H9 (cell line): ENCODE measurements around the gene MEA1. TPM values are rescaled to one million over a fixed set of nuclear protein-coding genes. Genes with fewer than 3 reads are reported as not detected.

ENCODE experiments used
- DNase-seq: peaks from one replicate; pipeline ENCODE4 v3.0.0-alpha.2; 2017
- H2AFZ ChIP-seq: one replicate; pipeline ENCODE4 v1.6.1; 2013; ENCODE audit warnings: mild to moderate bottlenecking, low read length, control low read depth, moderate library complexity
- H2AK5ac ChIP-seq: 2 replicates; pipeline ENCODE4 v1.6.1; 2013; ENCODE audit warnings: low read length, control low read depth, mixed read lengths; ENCODE audit not compliant: insufficient read length
- H2BK120ac ChIP-seq: one replicate; pipeline ENCODE4 v1.6.1; 2013; ENCODE audit warnings: low read depth, mild to moderate bottlenecking, low read length, control low read depth, inconsistent platforms; ENCODE audit not compliant: poor library complexity, severe bottlenecking
- H2BK12ac ChIP-seq: 2 replicates; pipeline ENCODE4 v1.6.1; 2013; ENCODE audit warnings: low read length, control low read depth, mixed read lengths, low read depth; ENCODE audit not compliant: insufficient read length
- H2BK15ac ChIP-seq: 2 replicates; pipeline ENCODE4 v1.6.1; 2013; ENCODE audit warnings: low read depth, low read length, control low read depth
- H2BK20ac ChIP-seq: one replicate; pipeline ENCODE4 v1.6.1; 2013; ENCODE audit warnings: low read depth, mild to moderate bottlenecking, low read length, control low read depth, inconsistent platforms; ENCODE audit not compliant: poor library complexity, severe bottlenecking
- H2BK5ac ChIP-seq: 2 replicates; pipeline ENCODE4 v1.6.1; 2013; ENCODE audit warnings: low read length, control low read depth, mixed read lengths; ENCODE audit not compliant: insufficient read length
- H3K14ac ChIP-seq: 2 replicates; pipeline ENCODE4 v1.6.1; 2013; ENCODE audit warnings: low read length, control low read depth; ENCODE audit not compliant: insufficient read depth
- H3K18ac ChIP-seq: 2 replicates; pipeline ENCODE4 v1.6.1; 2013; ENCODE audit warnings: low read depth, mild to moderate bottlenecking, mixed read lengths, low read length, control low read depth; ENCODE audit not compliant: insufficient read length
- H3K23ac ChIP-seq: 2 replicates; pipeline ENCODE4 v1.6.1; 2013; ENCODE audit warnings: low read length, control low read depth, mixed read lengths, low read depth; ENCODE audit not compliant: insufficient read length
- H3K23me2 ChIP-seq: 2 replicates; pipeline ENCODE4 v1.6.1; 2013; ENCODE audit warnings: low read depth, mild to moderate bottlenecking, mixed read lengths, low read length, control low read depth; ENCODE audit not compliant: insufficient read length, poor library complexity, severe bottlenecking
- H3K27ac ChIP-seq: 2 replicates; pipeline ENCODE4 v1.5.1; 2013; ENCODE audit warnings: low read length, control low read depth, mixed read lengths, low read depth; ENCODE audit not compliant: insufficient read length
- H3K27me3 ChIP-seq: 2 replicates; pipeline ENCODE4 v1.6.1; 2013; ENCODE audit warnings: low read length, control low read depth, inconsistent platforms; ENCODE audit not compliant: insufficient read depth
- H3K4ac ChIP-seq: 2 replicates; pipeline ENCODE4 v1.6.1; 2013; ENCODE audit warnings: low read depth, mild to moderate bottlenecking, control low read depth, inconsistent platforms, low read length, moderate library complexity
- H3K4me1 ChIP-seq: 2 replicates; pipeline ENCODE4 v1.6.1; 2013; ENCODE audit warnings: low read length, control low read depth, inconsistent platforms; ENCODE audit not compliant: insufficient read depth
- H3K4me2 ChIP-seq: 2 replicates; pipeline ENCODE4 v1.6.1; 2013; ENCODE audit warnings: low read length, control low read depth, mixed read lengths; ENCODE audit not compliant: insufficient read length, insufficient read depth
- H3K56ac ChIP-seq: 2 replicates; pipeline ENCODE4 v1.6.1; 2013; ENCODE audit warnings: low read depth, mild to moderate bottlenecking, mixed read lengths, low read length, control low read depth; ENCODE audit not compliant: insufficient read length
- H3K79me1 ChIP-seq: 2 replicates; pipeline ENCODE4 v1.6.1; 2013; ENCODE audit warnings: low read depth, mild to moderate bottlenecking, moderate library complexity, low read length, control low read depth, inconsistent platforms; ENCODE audit not compliant: insufficient read depth, poor library complexity, severe bottlenecking
- H3K79me2 ChIP-seq: 2 replicates; pipeline ENCODE4 v1.6.1; 2013; ENCODE audit warnings: low read length, control low read depth, inconsistent platforms; ENCODE audit not compliant: insufficient read depth
- H3K9ac ChIP-seq: 2 replicates; pipeline ENCODE4 v1.6.1; 2013; ENCODE audit warnings: low read length, control low read depth, mixed read lengths; ENCODE audit not compliant: insufficient read length; ENCODE audit errors: extremely low read depth
- H3K9me3 ChIP-seq: one replicate; pipeline ENCODE4 v1.6.1; 2013; ENCODE audit warnings: low read depth, low read length, inconsistent platforms; ENCODE audit not compliant: control insufficient read depth
- H3T11ph ChIP-seq: one replicate; pipeline ENCODE4 v1.6.1; 2013; ENCODE audit warnings: mild to moderate bottlenecking, low read length, control low read depth, inconsistent platforms
- H4K20me1 ChIP-seq: one replicate; pipeline ENCODE4 v1.6.1; 2013; ENCODE audit not compliant: control insufficient read depth, insufficient read length, insufficient read depth
- H4K5ac ChIP-seq: 2 replicates; pipeline ENCODE4 v1.6.1; 2013; ENCODE audit warnings: low read depth, mild to moderate bottlenecking, mixed read lengths, low read length, control low read depth; ENCODE audit not compliant: insufficient read length
- H4K8ac ChIP-seq: replicated peaks from 2 replicates; pipeline ENCODE4 v1.6.1; 2013; ENCODE audit warnings: low read length, control low read depth, mixed read lengths, low read depth; ENCODE audit not compliant: insufficient read length
- H4K91ac ChIP-seq: 2 replicates; pipeline ENCODE4 v1.6.1; 2013; ENCODE audit warnings: low read depth, mild to moderate bottlenecking, moderate library complexity, mixed read lengths, low read length, control low read depth; ENCODE audit not compliant: insufficient read length
- H3K27ac Mint-ChIP-seq, 3 experiments: 2 replicates in 2 of 3; 3 replicates in 1 of 3; pipeline ENCODE4 v1.8.0; 2020 to 2021; ENCODE audit warnings: mixed read lengths in 3 of 3, mild to moderate bottlenecking in 1 of 3, moderate library complexity in 1 of 3
- H3K27me3 Mint-ChIP-seq: 2 replicates; pipeline ENCODE4 v1.8.0; 2021; ENCODE audit warnings: low read depth, mild to moderate bottlenecking, moderate library complexity, mixed read lengths
- H3K36me3 Mint-ChIP-seq, 3 experiments: 2 replicates in 2 of 3; 3 replicates in 1 of 3; pipeline ENCODE4 v1.8.0; 2020 to 2021; ENCODE audit warnings: low read depth in 3 of 3, mixed read lengths in 3 of 3; ENCODE audit not compliant: insufficient read depth in 1 of 3
- H3K4me1 Mint-ChIP-seq, 2 experiments: 2 replicates each; pipeline ENCODE4 v1.8.0; 2020; ENCODE audit warnings: mixed read lengths in 2 of 2
- H3K4me3 Mint-ChIP-seq, 2 experiments: 2 replicates in 1 of 2; 3 replicates in 1 of 2; pipeline ENCODE4 v1.8.0; 2020 to 2021; ENCODE audit warnings: mild to moderate bottlenecking in 2 of 2, mixed read lengths in 2 of 2, moderate library complexity in 1 of 2
- H3K9me3 Mint-ChIP-seq, 2 experiments: 2 replicates in 1 of 2; 3 replicates in 1 of 2; pipeline ENCODE4 v1.8.0; 2020; ENCODE audit warnings: mild to moderate bottlenecking in 2 of 2, mixed read lengths in 2 of 2, moderate library complexity in 1 of 2
- WGBS: extraction: QIAGEN DNeasy Blood & Tissue Kit; methylation state at CpG from one replicate; pipeline ENCODE4 v1.1.7; 2013; ENCODE audit warnings: missing lambda C conversion rate, low lambda C conversion rate, mixed read lengths; ENCODE audit not compliant: insufficient read length; ENCODE audit errors: extremely low coverage; 5-methylcytosine and 5-hydroxymethylcytosine counted together
- long read RNA-seq: library from polyadenylated mRNA; unstranded; transcript quantifications from one replicate; pipeline ENCODE4 v2.0.0, GENCODE V29; 2020
- total RNA-seq: library from RNA; stranded (reverse); gene quantifications from 2 replicates; pipeline ENCODE4 v1.2.1, GENCODE V29; 2021
- TF ChIP-seq, protein P1 (sequence below): fragments of 200-600 bp; sonication (generic); conservative IDR thresholded peaks from 3 replicates; pipeline ENCODE4 v1.8.0; 2021; ENCODE audit warnings: antibody characterized with exemption, mild to moderate bottlenecking

The MEA1 gene
- 105 and 113 TPM in 2 replicates for total RNA-seq
- long read RNA-seq, transcript MEA1-204 (4 exons, 1,004 nt) = major isoform, 98 of 122 reads
- long read RNA-seq, transcript MEA1-201 (4 exons, 1,089 nt) = minor isoform, 9 of 122 reads
- long read RNA-seq, transcript MEA1-202 (3 exons, 2,152 nt) = minor isoform, 13 of 122 reads
- long read RNA-seq, partial matches to known transcripts = 1 of 122 reads
- long read RNA-seq, other reads (novel, unspliced or antisense) = 1 of 122 reads

DNA sequence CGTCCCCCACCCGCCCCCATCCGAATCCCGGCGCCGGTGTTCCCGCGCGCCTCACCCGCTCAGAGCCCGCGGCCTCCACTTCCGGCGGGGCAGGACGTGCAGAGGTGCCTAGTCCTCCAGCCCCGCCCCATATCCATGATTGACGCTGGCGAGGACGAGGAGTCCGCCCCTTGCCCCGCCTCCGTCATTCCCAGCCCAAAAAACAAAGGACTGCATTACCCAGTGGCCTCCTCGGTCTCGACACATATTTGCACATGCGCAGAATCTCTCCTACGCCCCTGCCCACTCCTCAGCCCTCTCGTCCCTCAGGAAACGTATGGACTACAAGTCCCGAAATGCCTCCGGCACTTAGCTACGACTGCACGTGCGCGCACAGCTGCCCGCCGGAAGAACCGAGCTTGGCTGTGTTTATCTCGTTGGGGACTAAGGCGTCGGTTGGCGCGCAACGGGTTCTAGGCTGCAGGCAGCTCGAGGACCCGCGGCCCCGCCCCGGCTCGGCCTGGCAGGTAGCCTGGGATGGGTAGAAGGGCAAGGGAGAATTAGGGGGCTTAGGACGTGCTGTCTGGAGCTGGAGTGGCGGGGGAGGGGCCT lies at the start of gene MEA1, which contains the start of gene KLHDC3:
Gene MEA1, minus strand, starts transcription at position 104 of the 591 bp plus-strand sequence. CDS start 133 bp downstream, outside the sequence.
Gene KLHDC3, plus strand, starts transcription at position 407 of the 591 bp plus-strand sequence. CDS start 2,944 bp downstream, outside the sequence.
- peak within 1 kb of the TSS; percentile 9 for H3K27ac ChIP-seq
- H3K23me2 ChIP-seq = peaks cover 6% of the 10 kb centered on the region
- H3K9ac ChIP-seq = peak within 1 kb of the TSS; percentile 81
- no peak within 1 kb of the TSS for H3K4ac ChIP-seq
- H3K27me3 ChIP-seq = no peaks in the 10 kb centered on the region
- Mint-ChIP-seq H3K4me1 (peaks cover 22 to 33% of the 10 kb centered on the region in 2 experiments), H3K36me3 (peaks cover 33 to 69% (median 68%) of the 10 kb centered on the region in 3 experiments), H3K9me3 (no peaks in the 10 kb centered on the region; a peak in 1 of 5 replicates), H3K27me3 (no peaks in the 10 kb centered on the region), H3K4me3 (peak within 1 kb of the TSS; percentile 92 to 97), H3K27ac (peak within 1 kb of the TSS; percentile 88 to 93 (median 88); a peak in 6 of 7 replicates)
- H4K5ac ChIP-seq = no peak within 1 kb of the TSS
- H4K91ac ChIP-seq = no peak within 1 kb of the TSS
- no peak within 1 kb of the TSS for H2BK5ac ChIP-seq
- H2AK5ac ChIP-seq = no peak within 1 kb of the TSS
- no peak within 1 kb of the TSS for H2BK12ac ChIP-seq
- TF ChIP-seq, protein P1, sequence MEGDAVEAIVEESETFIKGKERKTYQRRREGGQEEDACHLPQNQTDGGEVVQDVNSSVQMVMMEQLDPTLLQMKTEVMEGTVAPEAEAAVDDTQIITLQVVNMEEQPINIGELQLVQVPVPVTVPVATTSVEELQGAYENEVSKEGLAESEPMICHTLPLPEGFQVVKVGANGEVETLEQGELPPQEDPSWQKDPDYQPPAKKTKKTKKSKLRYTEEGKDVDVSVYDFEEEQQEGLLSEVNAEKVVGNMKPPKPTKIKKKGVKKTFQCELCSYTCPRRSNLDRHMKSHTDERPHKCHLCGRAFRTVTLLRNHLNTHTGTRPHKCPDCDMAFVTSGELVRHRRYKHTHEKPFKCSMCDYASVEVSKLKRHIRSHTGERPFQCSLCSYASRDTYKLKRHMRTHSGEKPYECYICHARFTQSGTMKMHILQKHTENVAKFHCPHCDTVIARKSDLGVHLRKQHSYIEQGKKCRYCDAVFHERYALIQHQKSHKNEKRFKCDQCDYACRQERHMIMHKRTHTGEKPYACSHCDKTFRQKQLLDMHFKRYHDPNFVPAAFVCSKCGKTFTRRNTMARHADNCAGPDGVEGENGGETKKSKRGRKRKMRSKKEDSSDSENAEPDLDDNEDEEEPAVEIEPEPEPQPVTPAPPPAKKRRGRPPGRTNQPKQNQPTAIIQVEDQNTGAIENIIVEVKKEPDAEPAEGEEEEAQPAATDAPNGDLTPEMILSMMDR = no peak
- H3K79me2 ChIP-seq = peaks cover 11% of the 10 kb centered on the region; the same call in 1 of the 2 replicates
- H3K9me3 ChIP-seq = no peaks in the 10 kb centered on the region
- H2BK20ac ChIP-seq = no peak within 1 kb of the TSS
- DNase-seq = peak; percentile 100
- peaks cover 2% of the 10 kb centered on the region; the same call in 1 of the 2 replicates for H3K4me1 ChIP-seq
- no peaks in the 10 kb centered on the region for H4K20me1 ChIP-seq
- H3K18ac ChIP-seq = peak within 1 kb of the TSS; percentile 39
- WGBS = no CpG with 5 or more reads among the region's 51 CpGs
- peak within 1 kb of the TSS; percentile 99 for H3K4me2 ChIP-seq
- H3K56ac ChIP-seq = no peak within 1 kb of the TSS
- H3T11ph ChIP-seq = no peak within 1 kb of the TSS
- no peak within 1 kb of the TSS for H3K23ac ChIP-seq
- no peak within 1 kb of the TSS for H4K8ac ChIP-seq
- H2AFZ ChIP-seq = no peak within 1 kb of the TSS
- H2BK120ac ChIP-seq = no peak within 1 kb of the TSS
- no peak within 1 kb of the TSS for H2BK15ac ChIP-seq
- H3K14ac ChIP-seq = peak within 1 kb of the TSS; percentile 26
- no peaks in the 10 kb centered on the region for H3K79me1 ChIP-seq
